MCF 10A (cell line): ENCODE measurements around the gene TTC7B. TPM values are rescaled to one million over a fixed set of nuclear protein-coding genes. Genes with fewer than 3 reads are reported as not detected.

Experiments used
- BruUV-seq: library from RNA; stranded (reverse); fragments of 400-500 nt; replicated peaks from 2 replicates; lab custom pipeline; 2021; lab: Mats Ljungman, UMichigan
- CTCF ChIA-PET: fragments of 300-600 bp; sonication (Branson Sonifier 250); formaldehyde crosslinking; extraction: SDS; loops from one replicate; lab custom pipeline; 2021; ENCODE audit warnings: antibody characterized with exemption, inconsistent platforms; lab: Yijun Ruan, JAX
- POLR2A ChIA-PET: fragments of 300-600, 350-650 bp; sonication (Branson Sonifier 250); formaldehyde crosslinking; extraction: SDS; loops from one replicate; lab custom pipeline; 2020; ENCODE audit warnings: antibody characterized with exemption, inconsistent platforms; lab: Yijun Ruan, JAX
- DNase-seq: peaks from one replicate; pipeline ENCODE4 v3.0.0-alpha.2; 2018; ENCODE audit not compliant: unreplicated experiment
- H3K27ac Mint-ChIP-seq: one replicate; pipeline ENCODE4 v1.8.0; 2022; ENCODE audit warnings: mild to moderate bottlenecking, low read depth, mixed read lengths; ENCODE audit not compliant: unreplicated experiment
- H3K27me3 Mint-ChIP-seq: one replicate; pipeline ENCODE4 v1.8.0; 2022; ENCODE audit warnings: mixed read lengths; ENCODE audit not compliant: insufficient read depth, unreplicated experiment
- H3K36me3 Mint-ChIP-seq: one replicate; pipeline ENCODE4 v1.8.0; 2022; ENCODE audit warnings: mild to moderate bottlenecking, moderate library complexity, mixed read lengths; ENCODE audit not compliant: insufficient read depth, unreplicated experiment
- H3K4me1 Mint-ChIP-seq: one replicate; pipeline ENCODE4 v1.8.0; 2022; ENCODE audit warnings: mixed read lengths; ENCODE audit not compliant: insufficient read depth, unreplicated experiment
- H3K4me3 Mint-ChIP-seq: one replicate; pipeline ENCODE4 v1.8.0; 2022; ENCODE audit warnings: mild to moderate bottlenecking, moderate library complexity, mixed read lengths; ENCODE audit not compliant: unreplicated experiment
- H3K9me3 Mint-ChIP-seq: one replicate; pipeline ENCODE4 v1.8.0; 2022; ENCODE audit warnings: mixed read lengths; ENCODE audit not compliant: unreplicated experiment
- intact Hi-C: fragments of 100-400 bp; cut with micrococcal nuclease; formaldehyde crosslinking; loops from 2 replicates; pipeline ENCODE4 v1.14.1; 2022
- total RNA-seq: library from RNA; stranded (reverse); gene quantifications from 2 replicates; pipeline ENCODE4 v1.2.3, GENCODE V29; 2022
- TF ChIP-seq, protein P1 (sequence below): fragments of 200-600 bp; IDR thresholded peaks from one replicate; pipeline ENCODE4 v1.8.0; 2022; ENCODE audit warnings: antibody characterized with exemption, mild to moderate bottlenecking; ENCODE audit not compliant: unreplicated experiment

The TTC7B gene
- total RNA-seq, 1 experiment from 2014 or later: 31.1 TPM

DNA sequence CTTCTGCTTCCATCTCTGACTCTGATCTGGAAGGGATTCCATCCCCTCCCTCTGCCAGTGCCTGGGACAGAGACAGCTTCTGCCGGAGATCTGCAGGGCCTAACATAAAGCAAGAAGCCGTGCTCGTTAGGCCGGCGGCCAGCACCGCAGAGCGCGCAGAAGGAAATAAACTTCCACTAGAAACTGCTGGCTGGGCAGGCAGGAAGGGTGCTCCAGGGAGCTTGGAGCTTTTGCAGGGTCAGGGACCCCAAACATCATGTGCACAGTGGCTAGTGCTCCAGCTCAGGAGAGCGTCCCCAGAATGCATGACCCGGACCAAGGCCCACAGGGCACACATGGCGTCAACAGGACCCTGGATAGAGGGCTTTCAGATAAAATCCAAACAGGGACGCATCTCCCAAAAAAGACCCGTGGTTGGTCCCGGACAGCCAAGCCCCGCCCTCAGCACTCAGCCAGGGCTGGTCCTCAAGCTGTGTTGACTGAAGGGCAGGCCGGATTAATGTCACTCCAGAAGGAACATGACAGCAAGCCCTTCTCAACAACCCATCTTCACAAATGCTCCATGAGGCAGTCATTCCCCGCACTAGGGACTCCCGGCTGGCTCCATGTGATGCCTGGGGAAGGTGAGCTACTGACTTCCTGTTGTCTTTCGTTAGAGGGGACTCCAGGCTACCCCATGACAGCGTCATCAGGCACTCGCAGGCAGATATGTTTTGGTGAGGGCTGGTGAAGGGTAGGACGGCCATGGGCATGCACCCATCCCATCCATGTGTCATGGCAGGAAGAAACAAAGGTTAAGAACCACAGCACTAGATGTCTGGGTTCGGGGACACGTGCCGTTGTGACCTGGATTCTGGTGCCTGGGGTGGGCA lies 297.9 kb downstream of the TTC7B start:
- intact Hi-C loops: loop anchor here (2.0 kb wide), 1 partner anchor 218 kb away; no protein-coding TSS in a partner anchor
- POLR2A ChIA-PET: no interaction called here

DNA sequence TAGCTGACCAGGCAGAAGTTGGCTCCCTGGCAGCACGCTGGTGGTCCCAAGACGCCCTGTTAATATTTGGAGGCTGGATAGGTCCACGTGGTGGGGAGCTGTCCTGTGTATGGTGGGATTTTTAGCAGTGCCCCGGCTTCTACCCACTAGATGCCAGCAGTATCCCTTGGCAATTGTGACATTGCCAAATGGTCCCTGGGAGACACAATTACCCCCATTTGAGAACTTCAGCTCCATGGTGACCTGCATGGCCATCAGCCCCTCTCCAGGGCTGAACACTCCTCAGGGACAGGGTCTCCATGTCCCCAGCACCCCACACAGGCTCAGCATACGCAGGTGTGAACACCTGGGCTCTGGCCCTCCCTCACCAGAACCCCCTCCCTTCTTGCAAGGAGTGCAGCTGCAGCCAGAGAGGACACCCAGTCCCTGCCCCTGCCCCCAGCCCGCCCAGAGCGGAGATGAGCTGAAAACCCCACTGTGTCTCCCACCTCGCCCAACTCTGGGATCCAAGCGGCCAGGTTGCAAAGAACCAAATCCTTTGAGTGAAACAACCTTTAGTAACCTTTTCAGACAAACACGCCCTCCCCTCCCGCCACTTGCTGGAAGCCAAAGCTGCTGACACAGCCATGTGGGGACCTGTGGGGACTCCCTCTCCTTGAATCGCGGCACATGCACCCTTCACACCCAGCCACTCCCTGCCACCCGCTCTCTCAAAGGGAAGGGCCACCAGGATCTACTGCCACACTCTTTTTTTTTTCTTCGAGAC lies 299.0 kb downstream of the TTC7B start:
- H3K4me3 Mint-ChIP-seq: no peak overlapping the region

More for the DNA sequence above, 297.9 kb downstream of the TTC7B start:
- Mint-ChIP-seq H3K36me3 (no peaks in the 10 kb centered on the region), H3K9me3 (no peaks in the 10 kb centered on the region), H3K27ac (no peak overlapping the region), H3K4me3 (no peak overlapping the region), H3K4me1 (peaks cover 10% of the 10 kb centered on the region), H3K27me3 (no peaks in the 10 kb centered on the region)
- no TSS peak for BruUV-seq
- TF ChIP-seq, protein P1, sequence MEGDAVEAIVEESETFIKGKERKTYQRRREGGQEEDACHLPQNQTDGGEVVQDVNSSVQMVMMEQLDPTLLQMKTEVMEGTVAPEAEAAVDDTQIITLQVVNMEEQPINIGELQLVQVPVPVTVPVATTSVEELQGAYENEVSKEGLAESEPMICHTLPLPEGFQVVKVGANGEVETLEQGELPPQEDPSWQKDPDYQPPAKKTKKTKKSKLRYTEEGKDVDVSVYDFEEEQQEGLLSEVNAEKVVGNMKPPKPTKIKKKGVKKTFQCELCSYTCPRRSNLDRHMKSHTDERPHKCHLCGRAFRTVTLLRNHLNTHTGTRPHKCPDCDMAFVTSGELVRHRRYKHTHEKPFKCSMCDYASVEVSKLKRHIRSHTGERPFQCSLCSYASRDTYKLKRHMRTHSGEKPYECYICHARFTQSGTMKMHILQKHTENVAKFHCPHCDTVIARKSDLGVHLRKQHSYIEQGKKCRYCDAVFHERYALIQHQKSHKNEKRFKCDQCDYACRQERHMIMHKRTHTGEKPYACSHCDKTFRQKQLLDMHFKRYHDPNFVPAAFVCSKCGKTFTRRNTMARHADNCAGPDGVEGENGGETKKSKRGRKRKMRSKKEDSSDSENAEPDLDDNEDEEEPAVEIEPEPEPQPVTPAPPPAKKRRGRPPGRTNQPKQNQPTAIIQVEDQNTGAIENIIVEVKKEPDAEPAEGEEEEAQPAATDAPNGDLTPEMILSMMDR: no peak
- CTCF ChIA-PET: interaction anchor here (0.6 to 1.0 kb wide), 5 partner anchors 25 to 226 kb away, joined by 3 to 4 read pairs (median 3); no protein-coding TSS in a partner anchor
- no peak for DNase-seq

DNA sequence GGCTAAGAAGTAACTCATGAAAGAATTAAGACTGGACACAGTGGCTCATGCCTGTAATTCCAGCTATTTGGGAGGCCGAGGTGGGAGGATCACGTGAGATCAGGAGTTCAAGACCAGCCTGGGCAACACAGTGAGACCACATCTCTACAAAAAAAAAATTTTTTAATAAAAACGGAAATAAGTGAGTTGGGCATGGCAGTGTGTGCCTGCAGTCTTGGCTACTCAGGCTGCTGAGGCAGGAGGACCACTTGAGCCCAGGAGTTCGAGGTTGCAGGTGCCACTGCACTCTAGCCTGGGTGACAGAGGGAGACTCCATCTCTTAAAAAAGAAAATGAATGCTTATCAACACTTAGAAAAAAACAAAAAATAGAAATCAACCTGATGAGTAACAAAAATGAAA lies 301.7 kb downstream of the TTC7B start:
- no peak for DNase-seq
- Mint-ChIP-seq H3K4me3 (no peak overlapping the region), H3K9me3 (no peaks in the 10 kb centered on the region), H3K4me1 (no peaks in the 10 kb centered on the region), H3K36me3 (no peaks in the 10 kb centered on the region), H3K27me3 (peaks cover 8% of the 10 kb centered on the region), H3K27ac (no peak overlapping the region)
- intact Hi-C loops: no loop called here
- CTCF ChIA-PET: interaction anchor here (0.6 kb wide), 1 partner anchor 12 kb away, joined by 3 read pairs; no protein-coding TSS in a partner anchor
- TF ChIP-seq, protein P1: no peak
- POLR2A ChIA-PET: no interaction called here
- BruUV-seq: no TSS peak

More for the DNA sequence above, 299.0 kb downstream of the TTC7B start:
- no peak overlapping the region for H3K27ac Mint-ChIP-seq
- no peaks in the 10 kb centered on the region for H3K9me3 Mint-ChIP-seq
- DNase-seq: no peak
- no peaks in the 10 kb centered on the region for H3K27me3 Mint-ChIP-seq
- no peaks in the 10 kb centered on the region for H3K36me3 Mint-ChIP-seq
- POLR2A ChIA-PET: no interaction called here
- peaks cover 5% of the 10 kb centered on the region for H3K4me1 Mint-ChIP-seq
- intact Hi-C loops: no loop called here
- no TSS peak for BruUV-seq
- CTCF ChIA-PET: interaction anchor here (0.6 kb wide), 1 partner anchor 287 kb away, joined by 3 read pairs; no protein-coding TSS in a partner anchor
- TF ChIP-seq, protein P1: no peak

DNA sequence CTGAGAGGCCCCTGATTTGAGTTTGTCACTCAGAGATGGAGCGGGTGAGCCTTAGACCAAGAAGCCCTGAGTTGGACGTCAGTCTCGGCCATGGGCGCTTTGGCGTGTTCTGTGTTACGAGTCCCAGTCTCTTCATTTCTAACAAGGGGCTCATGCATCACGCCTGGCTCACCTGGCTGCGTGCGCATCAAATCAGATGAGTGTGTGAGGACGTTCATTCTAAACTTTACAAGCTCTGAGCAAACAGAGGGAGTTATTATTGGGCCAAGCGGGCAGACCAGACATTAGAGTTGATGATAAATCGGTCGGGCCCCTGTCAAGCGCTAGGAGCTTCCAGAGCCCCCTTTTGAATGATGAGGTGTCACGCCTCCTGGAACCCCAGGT lies 302.2 kb downstream of the TTC7B start:
- no peaks in the 10 kb centered on the region for H3K36me3 Mint-ChIP-seq
- ChIA-PET CTCF (interaction anchor here (0.6 kb wide), 1 partner anchor 11 kb away, joined by 3 read pairs; no protein-coding TSS in a partner anchor), POLR2A (no interaction called here)
- H3K9me3 Mint-ChIP-seq: no peaks in the 10 kb centered on the region
- H3K27ac Mint-ChIP-seq: no peak overlapping the region
- TF ChIP-seq, protein P1: no peak
- intact Hi-C loops: no loop called here
- H3K4me1 Mint-ChIP-seq: no peaks in the 10 kb centered on the region
- DNase-seq: no peak
- no TSS peak for BruUV-seq
- peaks cover 13% of the 10 kb centered on the region for H3K27me3 Mint-ChIP-seq
- H3K4me3 Mint-ChIP-seq: no peak overlapping the region
